Nephron progenitor cell (in vitro differentiated cells): ENCODE results near the gene MPZL3.

Source experiments
- DNase-seq: peaks from one replicate; pipeline ENCODE4 v3.0.0; 2021
- H3K27ac Mint-ChIP-seq: 2 replicates; pipeline ENCODE4 v1.8.0; 2021; ENCODE audit warnings: mild to moderate bottlenecking, moderate library complexity, mixed read lengths
- H3K27me3 Mint-ChIP-seq: 2 replicates; pipeline ENCODE4 v1.8.0; 2021; ENCODE audit warnings: mild to moderate bottlenecking, low read depth, mixed read lengths; ENCODE audit not compliant: poor library complexity
- H3K36me3 Mint-ChIP-seq: 2 replicates; pipeline ENCODE4 v1.8.0; 2021; ENCODE audit warnings: low read depth, mixed read lengths
- H3K4me1 Mint-ChIP-seq: 2 replicates; pipeline ENCODE4 v1.8.0; 2021; ENCODE audit warnings: mixed read lengths
- H3K4me3 Mint-ChIP-seq: 2 replicates; pipeline ENCODE4 v1.8.0; 2021; ENCODE audit warnings: mild to moderate bottlenecking, moderate library complexity, mixed read lengths
- H3K9me3 Mint-ChIP-seq: 2 replicates; pipeline ENCODE4 v1.8.0; 2021; ENCODE audit warnings: mild to moderate bottlenecking, moderate library complexity, mixed read lengths
- CTCF ChIP-seq: fragments of 200-600 bp; sonication (generic); IDR thresholded peaks from 2 replicates; pipeline ENCODE4 v1.5.0; 2021; ENCODE audit warnings: antibody characterized with exemption

MPZL3 gene

GRCh38 chr11:118217575-118217974 lies 34.6 kb downstream of the MPZL3 start:
- no peaks in the 10 kb centered on the region for H3K9me3 Mint-ChIP-seq

GRCh38 chr11:118216621-118217481 lies 35.3 kb downstream of the MPZL3 start:
- TF ChIP-seq CTCF: no peak
- Mint-ChIP-seq H3K27me3 (peaks cover 71% of the 10 kb centered on the region), H3K27ac (no peak overlapping the region), H3K36me3 (no peaks in the 10 kb centered on the region), H3K4me3 (no peak overlapping the region), H3K9me3 (no peaks in the 10 kb centered on the region), H3K4me1 (no peaks in the 10 kb centered on the region)
- DNase-seq: no peak

More at GRCh38 chr11:118217575-118217974, 34.6 kb downstream of the MPZL3 start:
- no peaks in the 10 kb centered on the region for H3K4me1 Mint-ChIP-seq
- no peak for TF ChIP-seq CTCF
- no peak for DNase-seq
- H3K4me3 Mint-ChIP-seq: no peak overlapping the region
- H3K27me3 Mint-ChIP-seq: peaks cover 70% of the 10 kb centered on the region
- H3K36me3 Mint-ChIP-seq: no peaks in the 10 kb centered on the region
- H3K27ac Mint-ChIP-seq: no peak overlapping the region

- no peak for DNase-seq
- Mint-ChIP-seq H3K27ac (no peak overlapping the region), H3K4me1 (no peaks in the 10 kb centered on the region), H3K9me3 (no peaks in the 10 kb centered on the region), H3K4me3 (no peak overlapping the region), H3K36me3 (no peaks in the 10 kb centered on the region), H3K27me3 (peaks cover 71% of the 10 kb centered on the region)
- no peak for TF ChIP-seq CTCF
These were observed 36.4 kb downstream of the MPZL3 start for GRCh38 chr11:118215765-118216164.

- H3K36me3 Mint-ChIP-seq: no peaks in the 10 kb centered on the region
- peaks cover 71% of the 10 kb centered on the region for H3K27me3 Mint-ChIP-seq
- H3K4me1 Mint-ChIP-seq: no peaks in the 10 kb centered on the region
- no peak overlapping the region for H3K4me3 Mint-ChIP-seq
- no peak for TF ChIP-seq CTCF
- no peaks in the 10 kb centered on the region for H3K9me3 Mint-ChIP-seq
- no peak for DNase-seq
- H3K27ac Mint-ChIP-seq: no peak overlapping the region
These were observed 36.9 kb downstream of the MPZL3 start for GRCh38 chr11:118215262-118215661.

GRCh38 chr11:118214210-118214914 lies 37.8 kb downstream of the MPZL3 start:
- H3K4me3 Mint-ChIP-seq: no peak overlapping the region
- no peaks in the 10 kb centered on the region for H3K4me1 Mint-ChIP-seq
- no peak for TF ChIP-seq CTCF
- H3K27ac Mint-ChIP-seq: no peak overlapping the region
- no peaks in the 10 kb centered on the region for H3K9me3 Mint-ChIP-seq
- H3K27me3 Mint-ChIP-seq: peaks cover 71% of the 10 kb centered on the region
- no peak for DNase-seq
- no peaks in the 10 kb centered on the region for H3K36me3 Mint-ChIP-seq
